DMS 273 treated with DMSO at 0.1 percent for 48 hours (cell line): ENCODE results near the gene SSC5D.
A peak's percentile ranks its signal among the peaks of the same experiment; 100 is the strongest.
"Not testable (repeated sequence)": the region's sequence is repeated elsewhere in the genome, so short reads cannot be mapped to it uniquely, and the experiment has no call there.

Source experiments
- DNase-seq: peaks from one replicate; lab custom pipeline; 2025; lab: John Stamatoyannopoulos, UW

The SSC5D gene

GRCh38 chr19:55486971-55487923 lies 989 bp upstream of the SSC5D start:
- DNase-seq, result peak; percentile 68

- no peak for DNase-seq
Observed at GRCh38 chr19:55488986-55489710, 912 bp downstream of the SSC5D start.

GRCh38 chr19:55489711-55490477 lies 1.7 kb downstream of the SSC5D start:
- no peak for DNase-seq

DNA sequence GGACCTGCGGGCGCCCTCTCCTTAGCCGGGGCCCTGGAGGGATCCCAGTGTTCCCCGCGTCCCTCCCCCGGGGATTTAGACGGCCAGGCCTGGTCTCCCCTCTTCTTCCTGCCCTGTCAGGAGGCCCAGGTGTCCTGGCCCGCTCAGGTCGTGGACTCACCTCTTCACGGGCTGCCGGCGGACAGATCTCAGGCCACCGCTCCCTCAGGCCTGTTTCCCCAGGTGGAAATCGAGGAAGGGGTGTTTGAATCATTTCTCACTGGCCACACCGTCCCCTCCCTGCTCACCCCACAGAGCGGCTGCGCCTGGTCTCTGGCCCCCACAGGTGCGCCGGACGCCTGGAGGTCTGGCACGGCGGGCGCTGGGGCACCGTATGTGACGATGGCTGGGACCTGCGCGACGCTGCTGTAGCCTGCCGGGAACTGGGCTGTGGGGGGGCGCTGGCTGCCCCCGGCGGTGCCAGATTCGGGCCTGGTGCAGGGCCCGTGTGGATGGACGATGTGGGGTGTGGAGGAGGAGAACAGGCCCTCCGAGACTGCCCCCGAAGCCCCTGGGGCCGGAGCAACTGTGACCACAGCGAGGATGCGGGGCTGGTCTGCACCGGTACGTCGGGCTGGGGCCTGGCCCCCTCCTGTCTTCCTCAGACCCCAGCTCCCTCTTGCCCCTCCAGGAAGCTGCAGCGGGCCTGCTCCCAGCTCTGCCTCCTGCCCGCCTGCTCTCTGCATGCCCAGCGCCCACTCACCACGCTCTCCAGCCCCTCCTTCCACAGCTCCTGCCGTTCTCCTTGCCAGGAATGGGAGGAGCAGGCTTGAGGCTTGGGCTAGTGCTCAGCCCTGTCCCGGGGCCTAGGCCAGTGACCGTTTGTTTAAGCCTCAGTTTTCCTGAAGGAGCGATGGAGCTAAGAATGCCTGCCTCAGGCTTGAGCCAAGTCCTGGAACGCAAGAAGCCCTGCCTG lies 2.5 kb downstream of the SSC5D start:
- no peak for DNase-seq

GRCh38 chr19:55491546-55492360 lies 3.5 kb downstream of the SSC5D start:
- DNase-seq, result no peak

- DNase-seq, result no peak
Observed at GRCh38 chr19:55492362-55492944, 4.2 kb downstream of the SSC5D start.

DNA sequence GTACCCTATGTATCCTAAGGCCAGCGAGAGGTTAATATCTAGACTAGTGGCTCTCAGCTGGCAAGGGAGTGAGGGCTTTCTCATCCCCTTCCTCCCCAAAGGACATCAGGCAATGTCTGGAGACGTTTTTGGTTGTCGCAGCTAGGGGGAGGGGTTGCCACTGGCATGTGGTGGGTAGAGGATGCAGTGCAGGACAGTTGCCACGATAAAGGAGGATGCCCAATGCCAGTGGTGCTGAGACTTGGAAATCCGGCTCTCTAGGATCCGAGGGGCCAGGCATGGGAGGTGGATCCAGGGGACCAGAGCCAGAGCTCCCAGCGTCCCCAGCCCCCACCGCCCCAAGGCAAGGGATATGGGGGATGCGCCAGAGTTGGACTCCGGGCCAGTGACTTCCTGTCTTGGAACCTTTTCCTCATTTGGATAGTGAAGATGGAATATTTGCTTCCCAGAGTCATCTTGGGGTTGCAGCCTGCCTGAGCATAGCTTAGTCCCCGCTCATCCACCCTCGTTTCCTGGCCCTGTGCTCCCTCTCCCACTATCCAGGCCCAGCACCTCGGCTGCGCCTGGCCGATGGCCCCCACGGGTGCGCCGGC lies 4.9 kb downstream of the SSC5D start:
- no peak for DNase-seq

DNA sequence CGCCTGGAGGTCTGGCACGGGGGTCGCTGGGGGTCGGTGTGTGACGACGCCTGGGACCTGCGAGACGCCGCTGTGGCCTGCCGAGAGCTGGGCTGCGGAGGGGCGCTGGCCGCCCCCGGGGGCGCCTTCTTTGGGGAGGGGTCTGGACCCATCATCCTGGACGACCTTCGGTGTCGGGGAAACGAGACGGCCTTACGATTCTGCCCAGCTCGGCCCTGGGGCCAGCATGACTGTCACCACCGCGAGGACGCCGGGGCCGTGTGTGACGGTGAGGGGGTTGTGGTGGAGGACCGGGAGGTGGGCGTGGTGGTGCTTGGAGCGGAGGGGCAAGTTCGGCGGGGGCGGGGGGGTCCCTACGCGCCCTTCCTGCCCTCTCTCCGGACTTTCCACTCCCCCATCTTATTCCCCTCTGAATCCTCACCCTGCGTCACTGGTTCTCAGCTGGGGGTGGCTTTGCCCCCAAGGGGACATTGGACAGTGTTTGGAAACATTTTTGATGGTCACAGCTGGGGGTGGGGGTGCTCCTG lies 5.5 kb downstream of the SSC5D start:
- DNase-seq, result no peak

DNA sequence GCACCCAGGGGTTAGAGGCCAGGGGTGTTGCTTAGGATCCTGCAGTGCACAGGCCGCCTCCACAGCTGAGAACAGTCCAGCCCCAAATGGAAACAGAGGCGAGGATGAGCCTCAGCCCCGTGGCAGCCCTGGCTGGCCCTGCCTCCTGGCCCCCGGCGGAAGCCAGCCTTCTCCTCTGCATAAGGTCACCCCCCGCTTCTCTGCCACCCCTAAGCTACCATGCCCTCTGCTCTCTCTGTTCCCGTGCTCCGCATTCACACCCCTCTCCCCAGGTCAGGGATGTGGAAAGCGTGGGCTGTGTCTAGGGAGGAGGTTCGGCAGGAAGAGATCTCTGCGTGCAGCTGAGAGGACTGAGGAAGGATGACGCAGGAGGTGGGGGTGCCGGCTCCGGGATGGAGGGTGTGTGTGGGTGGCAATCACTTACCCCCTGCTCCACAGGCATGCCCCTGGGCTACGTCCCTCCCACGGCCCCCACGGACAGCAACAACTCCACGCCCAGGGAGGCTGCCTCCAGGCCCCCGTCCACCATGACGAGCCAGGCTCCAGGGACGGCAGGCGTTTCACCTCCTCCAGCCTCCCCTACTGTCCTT lies 6.0 kb downstream of the SSC5D start:
- no peak for DNase-seq

GRCh38 chr19:55495646-55496349 lies 7.6 kb downstream of the SSC5D start:
- no peak for DNase-seq

DNA sequence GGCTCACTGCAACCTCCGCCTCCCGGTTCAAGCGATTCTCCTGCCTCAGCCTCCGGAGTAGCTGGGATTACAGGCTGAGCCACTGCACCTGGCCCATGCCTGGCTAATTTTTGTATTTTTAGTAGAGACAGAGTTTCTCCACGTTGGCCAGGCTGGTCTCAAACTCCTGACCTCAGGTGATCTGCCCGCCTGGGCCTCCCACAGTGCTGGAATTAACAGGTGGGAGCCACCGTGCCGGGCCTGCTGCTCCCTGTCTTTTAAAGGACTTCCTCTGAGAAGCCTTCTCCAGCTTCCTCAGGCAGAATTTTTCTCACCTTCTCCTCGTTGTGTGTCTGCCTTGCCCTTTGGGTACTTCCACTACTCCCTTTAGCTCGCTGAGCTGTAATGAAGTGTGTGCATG lies 8.6 kb downstream of the SSC5D start:
- DNase-seq, result not testable (repeated sequence)

- no peak for DNase-seq
Observed at GRCh38 chr19:55497763-55498162, 9.5 kb downstream of the SSC5D start.

GRCh38 chr19:55498246-55498840 lies 10.1 kb downstream of the SSC5D start:
- DNase-seq, result no peak

GRCh38 chr19:55500368-55500952 lies 12.2 kb downstream of the SSC5D start:
- no peak for DNase-seq

- DNase-seq, result no peak
Observed at GRCh38 chr19:55502197-55502952, 14.1 kb downstream of the SSC5D start.

- DNase-seq, result no peak
Observed at GRCh38 chr19:55503157-55503501, 14.9 kb downstream of the SSC5D start.
